CD8-positive, alpha-beta memory T cell (primary cell): Measurements from ENCODE around the gene SMIM3. TPM values are rescaled to one million over a fixed set of nuclear protein-coding genes. Genes with fewer than 3 reads are reported as not detected.

Experiments used
- CTCF ChIA-PET: fragments of 350-600 bp; sonication (Branson Sonifier 250); formaldehyde crosslinking; loops from one replicate; lab custom pipeline; 2021; ENCODE audit warnings: antibody characterized with exemption; lab: Charles Lee
- POLR2A ChIA-PET: fragments of 350-600 bp; sonication (Branson Sonifier 250); formaldehyde crosslinking; loops from one replicate; lab custom pipeline; 2021; ENCODE audit warnings: antibody characterized with exemption; lab: Charles Lee
- DNase-seq, 5 donors: peaks; one replicate each; pipeline versions ENCODE4 v3.0.0 to v3.0.0-alpha.2; 2020 to 2022; ENCODE audit warnings: mixed read lengths in 1 of 5
- H3K27ac ChIP-seq: one replicate; pipeline ENCODE4 v1.7.0; 2013; ENCODE audit warnings: low read depth, mild to moderate bottlenecking, low read length, moderate library complexity
- H3K27me3 ChIP-seq: 2 replicates; pipeline ENCODE4 v1.7.0; 2013; ENCODE audit warnings: low read length, mild to moderate bottlenecking; ENCODE audit not compliant: insufficient read depth, poor library complexity, severe bottlenecking
- H3K36me3 ChIP-seq: 2 replicates; pipeline ENCODE4 v1.7.0; 2013; ENCODE audit warnings: mild to moderate bottlenecking, low read length, moderate library complexity; ENCODE audit not compliant: insufficient read depth
- H3K4me1 ChIP-seq: 2 replicates; pipeline ENCODE4 v1.7.0; 2013; ENCODE audit warnings: mild to moderate bottlenecking, low read length, moderate library complexity; ENCODE audit not compliant: insufficient read depth
- H3K4me3 ChIP-seq: 2 replicates; pipeline ENCODE4 v1.7.0; 2013; ENCODE audit warnings: mild to moderate bottlenecking, low read length
- H3K9me3 ChIP-seq: 2 replicates; pipeline ENCODE4 v1.7.0; 2013; ENCODE audit warnings: mild to moderate bottlenecking, low read length
- H3K27ac Mint-ChIP-seq, 8 donors: one replicate each; pipeline ENCODE4 v1.8.0; 2020 to 2021; ENCODE audit warnings: mixed read lengths in 8 of 8, mild to moderate bottlenecking in 6 of 8, inconsistent platforms in 3 of 8, moderate library complexity in 3 of 8
- H3K27me3 Mint-ChIP-seq, 2 donors: one replicate each; pipeline ENCODE4 v1.8.0; 2020 to 2021; ENCODE audit warnings: mixed read lengths in 2 of 2, mild to moderate bottlenecking in 1 of 2, moderate library complexity in 1 of 2
- H3K36me3 Mint-ChIP-seq, 3 donors: one replicate each; pipeline ENCODE4 v1.8.0; 2020 to 2021; ENCODE audit warnings: mixed read lengths in 3 of 3, inconsistent platforms in 1 of 3, mild to moderate bottlenecking in 1 of 3
- H3K4me1 Mint-ChIP-seq, 3 donors: one replicate each; pipeline ENCODE4 v1.8.0; 2020 to 2021; ENCODE audit warnings: mixed read lengths in 3 of 3, inconsistent platforms in 1 of 3, mild to moderate bottlenecking in 1 of 3
- H3K4me3 Mint-ChIP-seq, 7 donors: one replicate each; pipeline ENCODE4 v1.8.0; 2020 to 2021; ENCODE audit warnings: mixed read lengths in 7 of 7, mild to moderate bottlenecking in 6 of 7, moderate library complexity in 4 of 7, inconsistent platforms in 2 of 7
- H3K9me3 Mint-ChIP-seq, 5 donors: one replicate each; pipeline ENCODE4 v1.8.0; 2020 to 2022; ENCODE audit warnings: mixed read lengths in 5 of 5, mild to moderate bottlenecking in 3 of 5, moderate library complexity in 2 of 5, inconsistent platforms in 1 of 5
- polyA plus RNA-seq: library from polyadenylated mRNA; unstranded; fragments of 300-500 nt; fragmentation: Illumina TruSeq; gene quantifications from one replicate; pipeline ENCODE4 v1.2.3, GENCODE V29; 2021
- total RNA-seq, 2 experiments: library from RNA; stranded (reverse); gene quantifications; one replicate each; pipeline ENCODE4 v1.2.3, GENCODE V29; 2021

The SMIM3 gene, protein sequence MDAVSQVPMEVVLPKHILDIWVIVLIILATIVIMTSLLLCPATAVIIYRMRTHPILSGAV
- 10 to 100 TPM; 11.8 to 12.7 TPM for total RNA-seq
- 20.8 TPM for polyA plus RNA-seq

DNA sequence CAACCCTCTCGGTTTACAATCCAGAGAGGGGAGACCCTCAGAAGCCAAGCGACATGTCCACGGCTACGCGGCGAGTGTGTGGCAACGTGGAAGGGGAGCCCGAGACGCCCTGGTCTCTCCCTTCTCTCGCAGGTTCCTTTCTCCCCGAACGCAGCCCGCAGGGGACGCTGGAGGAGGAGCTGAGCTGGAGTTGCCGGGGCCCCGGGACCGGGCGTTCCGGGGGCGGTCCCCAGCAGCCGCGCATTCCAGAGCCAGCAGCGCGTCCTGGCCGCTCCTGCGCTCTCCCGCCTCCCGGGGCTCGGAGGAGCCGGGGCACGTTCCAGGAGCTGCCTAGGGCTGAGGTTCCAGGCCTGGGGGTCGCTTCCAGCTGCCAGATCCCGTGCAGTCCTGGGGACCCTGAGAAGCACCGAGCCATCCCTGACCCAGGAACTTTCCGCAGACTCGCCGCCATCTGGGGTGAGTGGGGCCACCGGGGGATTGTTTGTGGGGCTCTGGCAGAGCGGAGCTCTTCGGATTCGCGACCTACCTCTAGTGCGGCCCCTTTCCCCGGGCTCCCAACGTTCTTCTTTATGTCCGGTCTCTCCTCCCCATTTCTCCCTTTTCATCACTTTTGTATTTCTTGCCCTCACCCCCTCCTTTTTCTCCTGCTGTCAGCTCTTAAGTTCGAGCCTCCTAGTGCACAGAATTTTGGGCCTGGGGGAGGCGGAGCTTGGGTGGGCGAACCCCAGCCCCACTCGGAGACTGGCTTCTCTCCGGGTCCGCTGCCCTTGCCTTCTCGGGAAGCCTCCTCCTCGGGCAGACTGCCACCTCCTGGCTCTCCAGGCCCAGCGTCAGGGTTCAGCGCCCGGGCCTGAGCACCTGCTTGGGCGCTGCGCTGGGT lies at the start of gene SMIM3:
SMIM3 (plus strand) TSS at position 241 of the 880 bp plus-strand sequence. CDS start 16,684 bp downstream, outside the sequence.
- peaks cover 0 to 4% (median 0%) of the 10 kb centered on the region in 3 donors for H3K36me3 Mint-ChIP-seq
- peaks cover 51 to 63% (median 56%) of the 10 kb centered on the region in 3 donors for H3K4me1 Mint-ChIP-seq
- Histone ChIP-seq H3K4me1 (peaks cover 41% of the 10 kb centered on the region), H3K27ac (peak within 1 kb of the TSS; percentile 59), H3K4me3 (peak within 1 kb of the TSS; percentile 67), H3K9me3 (no peaks in the 10 kb centered on the region), H3K27me3 (no peaks in the 10 kb centered on the region), H3K36me3 (no peaks in the 10 kb centered on the region)
- ChIA-PET POLR2A (interaction anchor here (0.8 to 1.9 kb wide), 3 partner anchors 11 to 78 kb away, joined by 4 to 11 read pairs (median 6); partner anchors contain the start of genes DCTN4 and RBM22), CTCF (interaction anchor here (0.8 to 4.2 kb wide), 14 partner anchors 10 to 329 kb away, joined by 3 to 41 read pairs (median 4); partner anchors contain the start of genes DCTN4, IRGM, RBM22 and RPS14)
- DNase-seq, result peak; percentile 32 to 76 (median 48)
- H3K27ac Mint-ChIP-seq, result peak within 1 kb of the TSS; percentile 86 to 95 (median 92)
- peaks cover 6 to 7% of the 10 kb centered on the region in 2 donors for H3K27me3 Mint-ChIP-seq
- no peaks in the 10 kb centered on the region for H3K9me3 Mint-ChIP-seq
- H3K4me3 Mint-ChIP-seq, result peak within 1 kb of the TSS; percentile 89 to 98 (median 95)

DNA sequence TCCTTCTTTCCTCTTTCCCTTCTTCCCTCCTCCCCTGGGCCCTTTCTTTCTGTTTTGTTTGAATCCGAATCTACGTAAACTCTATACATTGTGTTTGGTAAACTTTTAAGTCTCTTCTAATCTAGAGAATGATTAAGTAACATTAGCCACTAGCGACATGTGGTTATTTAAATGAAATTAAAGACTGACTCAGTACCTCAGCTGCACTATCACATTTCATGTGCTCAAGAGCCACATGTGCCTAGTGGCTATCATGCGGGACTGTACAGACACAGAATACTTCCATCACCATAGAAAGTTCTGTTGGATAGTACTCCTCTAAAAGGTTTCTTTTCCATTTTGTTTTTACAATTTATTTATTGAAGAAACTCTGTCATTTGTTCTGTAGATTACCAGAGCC lies 48.7 kb upstream of the SMIM3 start:
- Histone ChIP-seq H3K4me1 (no peaks in the 10 kb centered on the region), H3K27me3 (no peaks in the 10 kb centered on the region), H3K27ac (no peak overlapping the region), H3K9me3 (no peaks in the 10 kb centered on the region), H3K36me3 (peaks cover 44% of the 10 kb centered on the region), H3K4me3 (no peak overlapping the region)
- Mint-ChIP-seq H3K27ac (peak overlapping the region in 1 of 8 donors; percentile 39), H3K36me3 (peaks cover 17 to 85% (median 28%) of the 10 kb centered on the region in 3 donors), H3K27me3 (no peaks in the 10 kb centered on the region), H3K9me3 (no peaks in the 10 kb centered on the region), H3K4me1 (peaks cover 5 to 11% (median 6%) of the 10 kb centered on the region in 3 donors), H3K4me3 (no peak overlapping the region)
- CTCF ChIA-PET, result no interaction called here
- POLR2A ChIA-PET, result no interaction called here
- DNase-seq, result no peak

DNA sequence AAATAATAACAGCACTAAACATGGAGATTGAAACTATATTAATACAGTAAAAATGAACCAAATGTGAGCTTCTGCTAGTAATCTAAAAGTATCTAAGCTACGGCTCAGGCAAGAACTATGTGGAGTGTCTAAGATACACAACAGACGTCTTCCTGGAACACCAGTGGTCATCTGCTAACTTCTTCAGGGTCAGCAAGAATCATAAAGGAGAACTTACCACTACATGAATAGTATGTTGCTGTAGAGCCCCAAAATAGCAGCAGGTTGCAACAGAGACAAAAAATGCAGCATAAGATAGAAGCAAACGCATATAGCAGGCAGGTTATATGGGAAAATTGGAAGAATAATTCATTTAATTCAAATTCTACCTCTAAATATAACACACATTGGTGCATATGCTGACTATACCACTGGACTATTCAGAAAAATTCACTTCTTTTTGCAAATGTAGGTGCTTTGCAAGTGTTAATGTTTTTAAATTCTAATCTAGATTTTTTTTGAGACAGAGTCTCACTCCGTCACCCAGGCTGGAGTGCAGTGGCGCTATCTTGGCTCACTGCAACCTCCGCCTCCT lies 46.8 kb upstream of the SMIM3 start:
- Mint-ChIP-seq H3K27ac (no peak overlapping the region), H3K27me3 (no peaks in the 10 kb centered on the region), H3K4me1 (peaks cover 11 to 29% (median 23%) of the 10 kb centered on the region in 3 donors), H3K36me3 (peaks cover 26 to 88% (median 36%) of the 10 kb centered on the region in 3 donors), H3K4me3 (no peak overlapping the region), H3K9me3 (peaks cover 0 to 6% (median 4%) of the 10 kb centered on the region in 5 donors)
- Histone ChIP-seq H3K9me3 (no peaks in the 10 kb centered on the region), H3K4me1 (no peaks in the 10 kb centered on the region), H3K36me3 (peaks cover 42% of the 10 kb centered on the region), H3K27ac (no peak overlapping the region), H3K4me3 (no peak overlapping the region), H3K27me3 (no peaks in the 10 kb centered on the region)
- CTCF ChIA-PET, result interaction anchor here (1.4 kb wide), 1 partner anchor 31 kb away, joined by 4 read pairs; the partner anchor contains the start of gene RBM22
- POLR2A ChIA-PET, result no interaction called here
- no peak for DNase-seq

DNA sequence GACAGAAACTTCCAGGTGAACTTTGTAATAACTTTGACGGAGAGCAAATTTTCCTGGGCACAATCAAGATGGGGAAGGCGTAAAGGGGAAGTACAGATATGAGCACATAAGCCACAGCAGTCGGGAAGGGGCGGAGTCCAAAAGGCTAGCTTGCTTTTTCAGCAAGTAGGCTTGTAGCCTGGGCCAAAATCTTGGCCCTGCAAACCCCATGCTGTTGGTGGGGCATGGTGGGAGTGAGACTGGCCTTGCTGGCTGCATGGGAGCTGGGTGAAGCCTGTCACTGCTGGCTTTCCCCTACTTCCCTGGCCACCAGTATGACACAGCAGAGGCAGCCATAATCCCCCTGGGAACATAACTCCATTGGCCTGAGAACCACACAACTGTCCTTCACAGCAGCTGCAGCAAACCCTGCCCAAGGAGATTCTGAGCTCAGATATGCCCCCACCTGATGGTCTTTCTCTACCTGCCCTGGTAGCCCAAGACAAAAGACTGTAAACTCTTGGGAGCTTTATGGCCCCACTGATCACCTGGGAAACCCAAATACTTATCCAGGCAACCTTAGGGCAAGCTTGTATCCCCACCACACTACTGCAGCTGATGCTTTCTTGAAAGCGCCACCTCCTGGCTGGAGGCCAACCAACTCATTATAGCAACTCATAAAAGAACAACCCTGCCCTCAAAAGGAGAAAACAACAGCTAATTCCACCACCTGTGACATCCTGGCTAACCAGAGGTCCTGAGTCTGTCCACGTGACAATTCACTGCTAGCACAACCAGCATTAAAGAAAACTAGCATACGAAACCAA lies 43.8 kb upstream of the SMIM3 start:
- no peaks in the 10 kb centered on the region for H3K27me3 Mint-ChIP-seq
- H3K4me3 ChIP-seq, result no peak overlapping the region
- no peak for DNase-seq
- H3K4me1 Mint-ChIP-seq, result peaks cover 33 to 57% (median 54%) of the 10 kb centered on the region in 3 donors
- peaks cover 38 to 92% (median 41%) of the 10 kb centered on the region in 3 donors for H3K36me3 Mint-ChIP-seq
- no peaks in the 10 kb centered on the region for H3K9me3 ChIP-seq
- CTCF ChIA-PET, result interaction anchor here (1.1 to 1.8 kb wide), 3 partner anchors 34 to 112 kb away, joined by 3 to 4 read pairs (median 3); partner anchors contain the start of gene RBM22
- peaks cover 0 to 10% (median 4%) of the 10 kb centered on the region in 5 donors for H3K9me3 Mint-ChIP-seq
- H3K27ac ChIP-seq, result peak overlapping the region; percentile 45
- H3K4me1 ChIP-seq, result peaks cover 5% of the 10 kb centered on the region
- POLR2A ChIA-PET, result no interaction called here
- H3K27ac Mint-ChIP-seq, result peak overlapping the region in 5 of 8 donors; percentile 7 to 69 (median 49)
- H3K36me3 ChIP-seq, result peaks cover 39% of the 10 kb centered on the region
- H3K27me3 ChIP-seq, result no peaks in the 10 kb centered on the region
- no peak overlapping the region for H3K4me3 Mint-ChIP-seq

DNA sequence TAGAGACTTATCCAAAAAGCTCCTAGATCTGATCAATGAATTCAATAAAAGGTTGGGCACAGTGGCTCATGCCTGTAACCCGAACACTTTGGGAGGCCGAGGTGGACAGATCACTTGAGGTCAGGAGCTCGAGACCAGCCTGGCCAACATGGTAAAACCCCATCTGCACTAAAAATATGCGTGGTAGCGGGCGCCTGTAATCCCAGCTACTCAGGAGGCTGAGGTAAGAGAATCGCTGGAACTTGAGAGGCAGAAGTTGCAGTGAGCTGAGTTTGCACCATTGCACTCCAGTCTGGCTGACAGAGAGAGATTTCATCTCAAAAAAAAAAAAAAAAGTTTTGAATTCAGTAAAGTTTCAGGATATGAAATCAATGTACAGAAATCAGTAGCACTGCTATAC lies 39.7 kb upstream of the SMIM3 start:
- H3K27me3 ChIP-seq, result no peaks in the 10 kb centered on the region
- ChIA-PET CTCF (no interaction called here), POLR2A (interaction anchor here (0.6 kb wide), 1 partner anchor 8 kb away, joined by 4 read pairs; no protein-coding TSS in a partner anchor)
- peaks cover 10% of the 10 kb centered on the region for H3K36me3 ChIP-seq
- H3K27ac ChIP-seq, result no peak overlapping the region
- H3K4me1 ChIP-seq, result peaks cover 16% of the 10 kb centered on the region
- H3K4me3 ChIP-seq, result no peak overlapping the region
- H3K4me3 Mint-ChIP-seq, result no peak overlapping the region
- H3K9me3 ChIP-seq, result no peaks in the 10 kb centered on the region
- no peak overlapping the region for H3K27ac Mint-ChIP-seq
- H3K27me3 Mint-ChIP-seq, result no peaks in the 10 kb centered on the region
- peaks cover 0 to 10% (median 4%) of the 10 kb centered on the region in 5 donors for H3K9me3 Mint-ChIP-seq
- H3K36me3 Mint-ChIP-seq, result peaks cover 25 to 83% (median 34%) of the 10 kb centered on the region in 3 donors
- peaks cover 51 to 86% (median 85%) of the 10 kb centered on the region in 3 donors for H3K4me1 Mint-ChIP-seq
- no peak for DNase-seq

DNA sequence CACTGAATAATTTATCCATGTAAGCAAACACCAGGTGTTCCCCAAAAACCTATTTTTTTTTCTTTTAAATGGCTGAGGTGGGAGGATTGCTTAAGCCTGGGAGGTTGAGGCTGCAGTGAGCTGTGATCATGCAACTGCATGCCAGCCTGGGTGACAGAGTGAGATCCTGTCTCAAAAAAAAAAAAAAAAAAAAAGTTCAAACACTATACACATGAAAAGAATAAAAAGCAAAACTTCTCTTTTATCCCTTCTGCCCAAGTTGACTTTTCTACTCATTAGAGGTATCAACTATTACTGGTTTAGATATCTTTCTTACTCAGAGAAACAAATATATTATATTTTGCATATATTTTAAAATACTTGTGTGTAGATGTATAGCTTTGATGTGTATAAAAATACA lies 37.6 kb upstream of the SMIM3 start:
- Histone ChIP-seq H3K27me3 (no peaks in the 10 kb centered on the region), H3K4me3 (no peak overlapping the region), H3K4me1 (peaks cover 16% of the 10 kb centered on the region), H3K9me3 (no peaks in the 10 kb centered on the region), H3K36me3 (peaks cover 7% of the 10 kb centered on the region), H3K27ac (no peak overlapping the region)
- Mint-ChIP-seq H3K36me3 (peaks cover 19 to 66% (median 30%) of the 10 kb centered on the region in 3 donors), H3K4me1 (peaks cover 50 to 85% (median 81%) of the 10 kb centered on the region in 3 donors), H3K9me3 (peaks cover 0 to 10% (median 4%) of the 10 kb centered on the region in 5 donors), H3K4me3 (no peak overlapping the region), H3K27me3 (no peaks in the 10 kb centered on the region), H3K27ac (no peak overlapping the region)
- ChIA-PET CTCF (interaction anchor here (1.3 kb wide), 1 partner anchor 38 kb away, joined by 4 read pairs; the partner anchor contains the start of gene SMIM3), POLR2A (interaction anchor here (1.4 kb wide), 1 partner anchor 18 kb away, joined by 3 read pairs; the partner anchor contains the start of gene DCTN4)
- DNase-seq, result no peak
